ENCODE results near the gene HCFC2. TPM values are rescaled to one million over a fixed set of nuclear protein-coding genes. Genes with fewer than 3 reads are reported as not detected.

HCFC2 gene
- total and polyA plus RNA-seq, 2 experiments from 2014 or later = 7.5 to 15.1 TPM

GRCh38 chr12:104042580-104042979, 21.8 kb upstream of the HCFC2 start:
- Histone ChIP-seq H3K36me3 (replicated peaks; ENCODE audit: insufficient read depth, low read depth) (no peaks in the 10 kb centered on the region), H3K27me3 (no peaks in the 10 kb centered on the region), H3K27ac (no peak overlapping the region), H2AFZ (no peak overlapping the region), H4K20me1 (ENCODE audit: insufficient read depth, poor library complexity, severe bottlenecking) (no peaks in the 10 kb centered on the region), H3K4me2 (no peak overlapping the region), H3K9me2 (replicated peaks; ENCODE audit: insufficient read depth) (no peaks in the 10 kb centered on the region), H3K4me1 (ENCODE audit: insufficient read depth) (no peaks in the 10 kb centered on the region), H3K4me3 (no peak overlapping the region), H3K9me3 (ENCODE audit: low read depth) (no peaks in the 10 kb centered on the region), H3K79me2 (no peaks in the 10 kb centered on the region)
- WGBS (ENCODE audit: low lambda C conversion rate, missing lambda C conversion rate) = 90% methylated on average over 1 of the region's 1 CpG
- no peak for TF ChIP-seq CTCF (IDR thresholded peaks at IDR 0.05; ENCODE audit: poor library complexity)
- no peak for TF ChIP-seq EZH2phosphoT487 (IDR thresholded peaks at IDR 0.05; ENCODE audit: low read depth, severe bottlenecking, unreplicated experiment)
- TF ChIP-seq EZH2 (IDR thresholded peaks at IDR 0.05; ENCODE audit: borderline replicate concordance) = no peak
- no peak for DNase-seq (ENCODE audit: low spot score)

- H3K36me3 ChIP-seq (replicated peaks; ENCODE audit: insufficient read depth, low read depth) = no peaks in the 10 kb centered on the region
- DNase-seq (ENCODE audit: low spot score) = no peak
- TF ChIP-seq EZH2phosphoT487 (IDR thresholded peaks at IDR 0.05; ENCODE audit: low read depth, severe bottlenecking, unreplicated experiment) (no peak), EZH2 (IDR thresholded peaks at IDR 0.05; ENCODE audit: borderline replicate concordance) (no peak), CTCF (IDR thresholded peaks at IDR 0.05; ENCODE audit: poor library complexity) (no peak)
- no peaks in the 10 kb centered on the region for H3K4me1 ChIP-seq (ENCODE audit: insufficient read depth)
- H3K4me2 ChIP-seq = no peak overlapping the region
- H3K27ac ChIP-seq = no peak overlapping the region
- no peaks in the 10 kb centered on the region for H3K9me2 ChIP-seq (replicated peaks; ENCODE audit: insufficient read depth)
- H2AFZ ChIP-seq = no peak overlapping the region
- WGBS (ENCODE audit: low lambda C conversion rate, missing lambda C conversion rate) = 93% methylated on average over 3 of the region's 3 CpGs
- no peaks in the 10 kb centered on the region for H3K9me3 ChIP-seq (ENCODE audit: low read depth)
- peaks cover 2% of the 10 kb centered on the region for H3K79me2 ChIP-seq
- H3K27me3 ChIP-seq = no peaks in the 10 kb centered on the region
- H3K4me3 ChIP-seq = no peak overlapping the region
- H4K20me1 ChIP-seq (ENCODE audit: insufficient read depth, poor library complexity, severe bottlenecking) = no peaks in the 10 kb centered on the region
Observed at GRCh38 chr12:104044158-104044557, 20.2 kb upstream of the HCFC2 start.

- no peak overlapping the region for H3K4me3 ChIP-seq
- H3K4me1 ChIP-seq (ENCODE audit: insufficient read depth) = no peaks in the 10 kb centered on the region
- peaks cover 2% of the 10 kb centered on the region for H3K79me2 ChIP-seq
- no peak overlapping the region for H2AFZ ChIP-seq
- H3K27ac ChIP-seq = no peak overlapping the region
- DNase-seq (ENCODE audit: low spot score) = no peak
- H3K9me3 ChIP-seq (ENCODE audit: low read depth) = no peaks in the 10 kb centered on the region
- no peaks in the 10 kb centered on the region for H3K9me2 ChIP-seq (replicated peaks; ENCODE audit: insufficient read depth)
- 94% methylated on average over 4 of the region's 4 CpGs for WGBS (ENCODE audit: low lambda C conversion rate, missing lambda C conversion rate)
- H3K4me2 ChIP-seq = no peak overlapping the region
- H3K36me3 ChIP-seq (replicated peaks; ENCODE audit: insufficient read depth, low read depth) = no peaks in the 10 kb centered on the region
- no peaks in the 10 kb centered on the region for H3K27me3 ChIP-seq
- no peak for TF ChIP-seq EZH2 (IDR thresholded peaks at IDR 0.05; ENCODE audit: borderline replicate concordance)
- TF ChIP-seq EZH2phosphoT487 (IDR thresholded peaks at IDR 0.05; ENCODE audit: low read depth, severe bottlenecking, unreplicated experiment) = no peak
- TF ChIP-seq CTCF (IDR thresholded peaks at IDR 0.05; ENCODE audit: poor library complexity) = no peak
- H4K20me1 ChIP-seq (ENCODE audit: insufficient read depth, poor library complexity, severe bottlenecking) = no peaks in the 10 kb centered on the region
Observed at GRCh38 chr12:104046306-104046705, 18.0 kb upstream of the HCFC2 start.

GRCh38 chr12:104048162-104048561, 16.2 kb upstream of the HCFC2 start:
- peaks cover 2% of the 10 kb centered on the region for H3K79me2 ChIP-seq
- no peaks in the 10 kb centered on the region for H3K9me2 ChIP-seq (replicated peaks; ENCODE audit: insufficient read depth)
- no peak for DNase-seq (ENCODE audit: low spot score)
- H3K4me1 ChIP-seq (ENCODE audit: insufficient read depth) = no peaks in the 10 kb centered on the region
- no peaks in the 10 kb centered on the region for H3K9me3 ChIP-seq (ENCODE audit: low read depth)
- no peak for TF ChIP-seq CTCF (IDR thresholded peaks at IDR 0.05; ENCODE audit: poor library complexity)
- TF ChIP-seq EZH2 (IDR thresholded peaks at IDR 0.05; ENCODE audit: borderline replicate concordance) = no peak
- no peak for TF ChIP-seq EZH2phosphoT487 (IDR thresholded peaks at IDR 0.05; ENCODE audit: low read depth, severe bottlenecking, unreplicated experiment)
- H2AFZ ChIP-seq = no peak overlapping the region
- no peaks in the 10 kb centered on the region for H3K27me3 ChIP-seq
- peak overlapping the region; percentile 89 for H3K27ac ChIP-seq
- H3K36me3 ChIP-seq (replicated peaks; ENCODE audit: insufficient read depth, low read depth) = no peaks in the 10 kb centered on the region
- H4K20me1 ChIP-seq (ENCODE audit: insufficient read depth, poor library complexity, severe bottlenecking) = no peaks in the 10 kb centered on the region
- H3K4me2 ChIP-seq = peak overlapping the region; percentile 79
- no peak overlapping the region for H3K4me3 ChIP-seq
- 89% methylated on average over 5 of the region's 5 CpGs for WGBS (ENCODE audit: low lambda C conversion rate, missing lambda C conversion rate)
